GM10847 (cell line): ENCODE data around the gene PAQR9.

Experiments
- POLR2A ChIP-seq: IDR thresholded peaks from 2 replicates; pipeline ENCODE4 v1.6.1; 2011; ENCODE audit not compliant: insufficient read length; ENCODE audit errors: extremely low read depth

Gene PAQR9

DNA sequence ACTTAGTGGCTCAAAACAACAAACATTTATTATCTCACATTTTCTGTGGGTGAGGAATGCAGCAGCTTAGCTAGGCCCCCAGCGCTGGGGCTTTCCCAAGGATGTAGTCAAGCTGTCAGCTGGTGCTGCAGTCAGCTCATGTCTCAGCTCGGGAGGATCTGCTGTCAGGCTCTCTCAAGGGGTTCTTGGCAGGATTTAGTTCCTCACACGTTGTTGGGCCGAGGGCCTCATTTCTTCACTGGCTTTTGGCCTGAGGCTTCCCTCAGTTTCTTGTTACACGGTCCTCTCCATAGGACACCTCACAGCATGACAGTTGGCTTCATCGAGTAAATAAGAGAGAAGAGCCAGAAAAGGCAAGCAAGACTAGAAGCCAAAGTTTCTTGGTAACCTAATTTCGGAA is 24.2 kb upstream of the PAQR9 start:
- TF ChIP-seq POLR2A = no peak

- no peak for TF ChIP-seq POLR2A
Measured at GRCh38 chr3:142987080-142987700, 23.7 kb upstream of the PAQR9 start.

- no peak for TF ChIP-seq POLR2A
Measured at GRCh38 chr3:142984255-142984654, 20.8 kb upstream of the PAQR9 start.

DNA sequence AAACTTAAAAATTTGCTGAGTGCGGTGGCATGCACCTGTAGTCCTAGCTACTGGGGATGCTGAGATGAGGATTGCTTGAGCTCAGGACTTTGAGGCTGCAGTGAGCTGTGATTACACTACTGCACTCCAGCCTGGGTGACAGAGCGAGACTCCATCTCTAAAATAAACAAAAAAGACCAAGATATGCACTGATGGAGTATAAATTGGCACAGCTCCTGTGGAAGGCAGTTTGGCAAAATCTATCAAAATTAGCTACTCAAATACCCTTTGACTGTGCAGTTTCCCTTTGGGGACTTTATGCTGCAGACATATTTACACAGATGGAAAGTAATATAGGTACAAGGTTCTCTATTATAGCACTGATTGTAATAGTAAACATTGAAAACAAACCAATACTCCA is 19.8 kb upstream of the PAQR9 start:
- no peak for TF ChIP-seq POLR2A

DNA sequence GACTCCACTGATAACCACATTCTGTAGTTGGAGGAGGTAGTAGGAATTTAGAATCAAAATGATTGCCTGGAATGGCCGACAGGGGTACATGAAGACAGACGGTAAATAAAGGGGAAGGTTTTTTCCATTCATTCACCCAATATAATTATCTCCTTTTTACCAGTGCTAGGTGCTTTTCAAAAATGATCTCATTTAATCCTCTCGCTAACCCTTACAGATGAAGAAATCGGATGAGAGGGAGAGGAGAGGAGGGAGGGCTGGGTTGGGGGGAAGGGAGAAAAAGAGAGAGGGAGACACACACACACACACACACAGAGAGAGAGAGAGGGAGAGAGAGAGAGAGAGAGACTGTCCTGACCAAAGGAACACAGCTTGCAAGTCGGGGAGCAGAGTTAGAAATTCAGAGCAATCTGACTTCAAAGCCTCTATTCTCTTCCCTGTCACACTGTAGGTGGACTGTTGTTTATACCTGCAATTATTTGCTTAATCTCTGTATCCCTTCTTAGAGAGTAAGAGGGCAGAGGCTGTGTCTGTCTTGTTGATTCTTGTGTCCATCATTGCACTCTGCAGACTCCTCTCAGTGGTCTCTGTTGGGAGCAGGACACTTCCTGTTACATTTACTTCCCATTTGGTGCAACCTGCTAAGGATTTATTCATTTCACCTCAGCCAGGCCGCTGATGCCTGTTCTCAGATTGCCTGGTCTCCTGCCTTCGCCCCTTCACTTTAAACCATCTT is 18.7 kb upstream of the PAQR9 start:
- TF ChIP-seq POLR2A = no peak

GRCh38 chr3:142981108-142981507 is 17.6 kb upstream of the PAQR9 start:
- no peak for TF ChIP-seq POLR2A

DNA sequence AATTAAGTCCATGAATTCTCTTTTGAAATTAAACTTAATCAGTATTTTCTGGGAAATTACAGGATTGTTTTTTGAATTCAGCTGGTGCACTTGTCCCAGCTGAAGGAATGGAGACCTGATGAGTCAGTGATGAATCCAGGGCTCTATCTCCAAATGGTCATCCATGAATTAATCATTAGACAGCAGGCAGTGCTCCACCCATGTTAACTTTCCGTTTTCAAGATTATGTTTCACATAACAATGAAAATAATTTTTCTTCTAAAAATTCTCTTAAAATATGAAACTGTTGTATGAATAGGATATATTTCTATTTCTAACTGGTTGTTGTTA is 13.9 kb upstream of the PAQR9 start:
- no peak for TF ChIP-seq POLR2A

DNA sequence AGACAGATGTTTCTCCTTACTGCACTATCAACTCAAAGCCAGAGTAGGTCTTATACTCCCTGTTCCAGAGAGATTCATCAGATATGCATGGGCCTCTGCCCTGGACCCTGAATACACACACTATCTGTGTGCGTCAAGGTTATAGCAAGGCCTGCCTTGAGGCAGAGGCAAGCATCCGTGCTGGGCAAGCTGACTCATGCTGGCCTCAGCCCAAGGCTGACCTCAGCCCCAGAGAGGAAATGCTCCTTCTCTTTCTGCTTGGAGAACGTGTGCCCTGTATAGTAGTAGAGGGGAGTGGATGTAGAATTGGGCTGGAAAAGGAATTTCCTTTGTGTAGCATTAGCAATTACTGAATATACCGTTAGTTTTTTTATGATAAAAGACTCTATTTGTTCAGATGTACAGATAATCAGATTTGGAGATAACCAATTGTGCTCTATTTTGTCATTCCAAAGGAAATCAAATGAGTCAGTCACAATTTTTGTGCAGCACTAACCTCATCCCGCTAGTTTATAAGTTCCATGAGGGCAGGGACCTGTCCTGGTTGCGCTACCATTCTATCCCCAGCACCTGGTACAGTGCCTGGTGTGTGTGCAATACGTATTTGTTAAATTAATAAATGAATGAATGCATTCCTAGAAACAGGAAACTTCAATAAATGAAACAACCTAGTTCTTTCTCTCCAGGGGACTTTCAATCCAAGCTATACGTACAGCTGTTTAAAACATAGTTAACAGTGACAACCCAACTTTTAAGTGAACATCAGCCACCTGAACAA is 13.3 kb upstream of the PAQR9 start:
- TF ChIP-seq POLR2A = no peak

- no peak for TF ChIP-seq POLR2A
Measured at GRCh38 chr3:142975316-142975995, 12.0 kb upstream of the PAQR9 start.

- TF ChIP-seq POLR2A = no peak
Measured at GRCh38 chr3:142973217-142974009, 9.9 kb upstream of the PAQR9 start.

DNA sequence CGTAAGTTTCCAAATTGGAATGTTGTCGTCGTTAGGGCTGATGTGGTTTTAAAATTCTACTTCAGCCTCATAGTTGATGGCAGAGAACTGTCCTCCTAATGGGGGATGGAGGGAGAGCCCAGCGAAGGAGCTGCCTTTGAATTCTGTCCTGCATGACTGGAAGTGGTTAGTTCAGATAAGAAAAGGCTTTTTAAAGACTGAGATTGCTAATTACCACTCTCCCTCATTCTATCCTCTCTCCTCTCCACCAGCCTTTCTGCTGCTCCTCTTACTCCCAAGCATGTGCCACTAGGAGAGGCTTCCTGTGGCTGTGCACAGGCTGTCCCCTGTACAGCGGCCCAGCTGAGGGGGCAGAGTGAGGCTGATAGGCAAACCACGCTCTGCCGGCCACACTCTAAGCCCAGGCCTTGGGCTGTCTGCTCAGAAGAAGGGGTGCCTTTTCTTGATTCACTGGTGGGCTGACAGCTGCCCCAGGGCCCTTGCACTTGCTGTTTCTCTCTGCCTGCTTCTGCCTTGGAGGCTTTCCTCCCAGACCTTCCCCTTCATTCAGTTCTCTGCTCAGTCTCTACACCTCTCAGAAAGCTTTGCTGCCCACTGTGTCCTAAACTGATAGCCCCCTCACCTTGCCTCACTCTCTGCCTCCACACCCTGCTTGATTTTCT is 8.7 kb upstream of the PAQR9 start:
- TF ChIP-seq POLR2A = no peak

- TF ChIP-seq POLR2A = no peak
Measured at GRCh38 chr3:142971431-142971830, 8.0 kb upstream of the PAQR9 start.

DNA sequence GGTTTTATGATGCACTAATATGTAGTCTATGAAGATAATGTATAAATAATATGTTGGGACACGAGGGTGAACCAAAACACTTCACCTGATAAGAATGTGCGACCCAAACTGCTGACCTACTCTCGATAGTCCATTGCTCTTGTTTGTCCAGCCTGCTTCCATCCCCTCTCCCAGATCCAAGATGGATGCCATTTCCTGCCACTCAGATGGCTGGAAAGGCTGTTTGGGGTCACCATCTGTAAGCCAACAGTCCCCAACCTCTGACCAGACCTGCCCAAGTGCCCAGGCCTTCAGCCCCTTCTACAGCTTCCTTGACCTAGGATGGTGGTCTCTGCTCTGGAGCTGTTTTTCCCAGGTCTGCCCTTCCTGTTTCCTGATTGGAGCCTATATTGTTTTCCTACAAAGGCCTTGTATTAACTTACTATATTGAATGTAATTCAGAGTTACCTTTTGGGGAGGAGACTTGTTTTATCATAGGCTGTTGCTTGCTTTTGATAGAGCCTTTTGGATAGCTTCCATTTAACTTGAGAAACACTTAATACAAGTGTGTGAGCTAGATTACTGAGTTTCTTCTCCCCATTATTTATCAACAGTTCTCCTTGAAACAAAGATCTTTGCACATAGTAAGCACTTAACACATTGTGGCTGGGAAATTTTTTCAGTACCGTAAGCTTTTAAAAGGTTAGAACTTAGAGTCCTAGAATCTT is 5.0 kb upstream of the PAQR9 start:
- TF ChIP-seq POLR2A = no peak

GRCh38 chr3:142966808-142967207 is 3.3 kb upstream of the PAQR9 start:
- TF ChIP-seq POLR2A = no peak

- TF ChIP-seq POLR2A = no peak
Measured at GRCh38 chr3:142965581-142965980, 2.1 kb upstream of the PAQR9 start.

GRCh38 chr3:142963234-142963515 is 299 bp downstream of the PAQR9 start:
- TF ChIP-seq POLR2A = no peak
